ENCODE measurements around the gene SCN8A.
A peak's percentile ranks its signal among the peaks of the same experiment; 100 is the strongest.

Gene SCN8A

DNA sequence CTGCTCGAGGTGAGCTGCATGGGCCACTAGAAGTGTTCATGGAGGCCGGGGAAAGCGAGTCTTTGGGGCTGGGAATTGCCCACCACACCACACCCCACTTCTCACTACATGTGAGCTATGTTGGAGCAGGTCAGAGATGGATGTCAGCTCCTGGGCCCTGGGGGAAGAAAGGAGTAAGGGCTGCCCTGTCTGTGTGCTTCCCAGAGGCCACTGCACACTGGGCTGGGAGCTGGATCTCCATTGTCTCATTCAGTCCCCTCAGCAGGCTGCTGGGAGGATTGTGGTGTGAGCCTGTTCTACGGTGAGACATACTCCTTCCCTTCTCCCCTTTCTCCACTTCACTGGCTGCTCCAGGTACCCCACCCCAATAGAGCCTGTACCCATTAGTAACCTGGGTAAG is 247.0 kb downstream of the SCN8A start:
- DNase-seq: no peak

DNA sequence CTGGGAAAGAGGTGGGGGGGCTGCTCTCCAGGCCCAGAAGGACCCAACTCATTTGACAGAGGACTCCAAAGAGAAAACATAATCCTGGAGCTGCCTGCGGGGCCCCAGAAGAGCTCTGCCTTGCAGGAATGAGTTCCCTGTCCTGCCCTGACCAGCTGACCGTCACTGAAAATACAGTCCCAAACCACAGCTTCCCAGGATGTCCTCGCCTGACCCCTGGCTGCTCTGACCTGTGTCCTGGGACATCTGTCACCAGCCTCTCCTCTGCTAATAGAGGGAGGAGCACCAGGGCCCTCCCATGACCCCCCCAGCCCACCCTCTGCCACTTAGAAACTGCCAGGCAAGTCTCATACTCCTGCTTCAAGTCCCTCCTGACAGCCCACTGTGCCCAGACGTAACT is 247.7 kb downstream of the SCN8A start:
- DNase-seq: no peak

DNA sequence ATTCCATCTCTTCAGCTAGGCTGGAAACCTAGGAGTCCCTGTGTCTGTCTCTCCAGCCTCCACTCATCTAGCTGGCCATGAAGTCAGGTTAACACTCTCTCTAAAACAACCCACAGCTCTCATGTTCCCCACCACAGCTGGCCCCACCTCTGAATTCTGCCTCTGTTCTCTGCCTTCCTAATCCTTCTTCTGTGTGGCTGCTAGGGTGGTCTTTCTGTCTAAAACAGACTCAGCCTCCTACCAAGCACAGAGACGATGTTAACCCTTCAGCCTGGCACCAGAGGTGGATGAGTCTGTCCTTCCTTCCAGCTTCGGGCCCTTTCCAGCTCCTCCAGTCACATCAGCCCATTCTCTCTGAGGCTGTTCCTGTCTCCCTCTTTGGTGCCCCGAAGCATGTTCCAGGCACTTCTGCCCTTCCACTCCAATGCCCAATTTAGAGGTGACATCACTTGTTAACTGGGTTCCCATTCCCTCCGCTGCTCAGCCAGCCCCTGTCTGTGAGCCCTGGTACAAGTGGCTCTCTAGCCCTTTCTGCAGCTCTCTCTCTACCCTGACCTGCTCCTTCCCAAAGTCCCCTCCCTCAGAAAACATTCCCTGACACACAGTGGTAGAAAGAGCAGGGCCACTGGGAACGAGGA is 248.4 kb downstream of the SCN8A start:
- DNase-seq: no peak

- DNase-seq: no peak
Observed at GRCh38 chr12:51840966-51841365, 249.9 kb downstream of the SCN8A start.

GRCh38 chr12:51841727-51842126 is 250.7 kb downstream of the SCN8A start:
- no peak for DNase-seq

DNA sequence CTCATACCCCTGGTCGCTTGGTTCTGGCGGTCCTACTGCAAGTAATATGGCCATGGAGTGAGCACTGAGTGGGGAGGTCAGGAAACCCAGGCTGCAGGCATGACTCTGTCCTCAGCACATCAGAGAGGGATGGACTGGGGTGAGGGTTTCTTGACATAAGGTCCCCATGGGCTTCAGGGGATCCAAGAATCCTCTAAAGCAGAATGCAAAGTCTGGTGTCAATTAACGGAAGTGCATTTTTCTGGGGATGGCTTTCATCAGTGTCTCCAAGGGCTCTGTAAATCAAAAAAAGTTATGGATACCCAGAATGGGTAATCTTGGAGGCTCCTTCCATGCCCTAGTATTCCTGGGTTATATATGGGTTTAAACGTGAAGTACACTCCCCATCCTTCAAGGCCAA is 253.8 kb downstream of the SCN8A start:
- DNase-seq: no peak

DNA sequence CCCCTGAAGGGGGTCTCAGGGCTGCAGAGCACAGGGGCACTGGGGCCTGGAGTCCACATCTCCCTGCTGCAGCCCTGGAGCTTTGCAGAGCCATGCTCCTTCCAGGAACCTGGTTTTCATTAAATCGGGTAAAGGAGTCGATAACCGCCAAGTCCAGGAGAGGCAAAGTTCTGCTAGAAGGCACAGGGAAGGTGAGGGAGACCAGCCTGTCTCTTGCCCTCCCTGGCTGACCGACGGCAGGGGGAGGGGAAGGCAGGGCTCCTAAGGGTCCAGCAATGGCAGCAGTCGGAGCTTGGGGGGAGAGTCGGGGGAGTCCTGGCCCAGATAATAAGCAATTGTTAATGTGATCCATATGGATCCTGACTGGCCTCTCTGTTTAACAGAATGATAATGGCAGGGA is 254.4 kb downstream of the SCN8A start:
- no peak for DNase-seq

- no peak for DNase-seq
Observed at GRCh38 chr12:51846271-51846691, 255.2 kb downstream of the SCN8A start.

- DNase-seq: no peak
Observed at GRCh38 chr12:51846911-51847642, 256.0 kb downstream of the SCN8A start.

DNA sequence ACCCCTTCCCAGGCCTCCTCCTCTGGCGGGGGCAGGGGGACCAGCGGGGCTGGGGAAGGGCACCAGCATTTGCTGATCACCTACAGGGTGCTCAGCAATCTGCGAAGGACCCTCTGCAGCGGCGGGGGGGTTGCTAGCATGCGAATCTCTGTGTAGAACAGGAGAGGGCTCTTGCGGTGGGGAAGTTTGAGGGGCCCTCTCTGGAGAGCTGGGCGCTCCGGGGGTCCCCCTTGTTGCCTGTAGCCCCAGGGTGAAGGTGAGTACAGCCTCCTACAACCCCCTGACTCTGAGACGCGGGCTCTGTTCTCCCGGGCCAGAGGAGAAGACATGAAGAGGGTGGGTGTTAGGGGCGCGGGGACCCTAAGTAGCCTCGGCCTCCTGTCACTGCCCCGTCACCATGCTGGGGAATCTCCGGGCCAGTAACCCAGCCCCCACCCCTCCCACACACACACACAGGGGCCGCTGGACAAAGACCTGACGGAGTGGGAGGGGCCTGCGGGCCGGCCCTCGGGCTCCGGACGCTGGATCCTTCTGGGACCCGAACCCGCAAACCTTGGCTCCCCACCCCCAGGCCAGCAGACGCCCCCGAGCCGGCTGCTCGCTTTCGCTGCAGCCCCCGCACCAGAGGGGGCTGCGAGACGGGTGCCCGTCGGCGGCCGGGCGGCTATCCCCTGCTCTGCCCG is 256.8 kb downstream of the SCN8A start:
- DNase-seq: no peak

DNA sequence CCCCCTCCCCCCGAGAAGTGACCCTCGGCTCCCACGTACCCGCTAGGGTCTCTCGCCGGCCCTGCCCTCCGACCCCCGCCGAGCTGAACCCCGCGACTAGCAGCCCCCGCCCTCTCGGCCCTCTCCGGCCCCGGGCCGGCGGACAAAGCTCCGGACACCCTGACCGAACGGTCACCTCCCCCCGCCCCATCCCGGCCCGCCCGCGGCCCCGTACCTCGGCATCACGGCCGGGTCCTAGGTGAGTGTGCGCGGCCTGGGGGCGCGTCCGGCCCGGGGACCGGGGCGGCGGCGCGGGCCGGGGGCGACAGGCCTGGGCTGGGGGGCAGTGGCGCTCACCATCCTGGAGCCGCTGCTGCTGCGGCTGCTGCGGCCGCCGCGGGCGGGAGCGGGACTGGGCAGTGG is 257.3 kb downstream of the SCN8A start, which contains the start of gene FIGNL2:
FIGNL2 (minus strand) TSS at position 393 of the 402 bp plus-strand sequence. CDS start 26,305 bp downstream, outside the sequence.
- no peak for DNase-seq

- no peak for DNase-seq
Observed at GRCh38 chr12:51848841-51849735, 258.1 kb downstream of the SCN8A start.

GRCh38 chr12:51850081-51850964 is 259.3 kb downstream of the SCN8A start:
- DNase-seq: no peak

- peak; percentile 7 for DNase-seq
Observed at GRCh38 chr12:51850965-51851299, 259.9 kb downstream of the SCN8A start.

GRCh38 chr12:51851413-51852124 is 260.5 kb downstream of the SCN8A start:
- no peak for DNase-seq

GRCh38 chr12:51852404-51853137 is 261.5 kb downstream of the SCN8A start:
- DNase-seq: no peak

- DNase-seq: no peak
Observed at GRCh38 chr12:51855586-51856428, 264.8 kb downstream of the SCN8A start.

DNA sequence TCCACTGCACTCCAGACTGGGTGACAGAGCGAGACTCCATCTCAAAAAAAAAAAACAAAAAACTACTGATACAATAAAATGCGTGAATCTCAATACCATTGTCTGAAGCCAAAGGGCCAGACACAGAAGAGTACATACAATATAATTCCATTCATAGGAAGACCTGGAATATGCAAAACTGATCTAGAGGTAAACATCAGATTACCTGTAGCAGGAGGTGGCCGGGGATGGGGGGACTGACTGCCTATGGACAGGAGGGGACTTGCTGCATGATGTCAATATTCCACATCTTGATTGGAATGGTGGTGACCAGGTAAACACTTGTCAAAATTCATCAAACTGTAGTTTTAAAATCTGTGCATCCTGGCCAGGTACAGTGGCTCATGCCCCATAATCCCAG is 270.0 kb downstream of the SCN8A start:
- no peak for DNase-seq

All from NCI-H2227 treated with DMSO at 0.1 percent for 48 hours (cell line).